Activated CD8-positive, alpha-beta memory T cell treated with anti-CD3 and anti-CD28 coated beads for 1 hour (primary cell): Measurements from ENCODE around the gene ACTG2.

Experiments used
- DNase-seq, 2 donors: peaks; one replicate each; pipeline ENCODE4 v3.0.0-alpha.2; 2020; ENCODE audit warnings: low read depth in 1 of 2; ENCODE audit errors: extremely low read depth in 1 of 2

ACTG2 gene

GRCh38 chr2:73963385-73964120 is 70.7 kb downstream of the ACTG2 start:
- no peak for DNase-seq

- DNase-seq: no peak
Observed at GRCh38 chr2:73964223-73964622, 71.4 kb downstream of the ACTG2 start.

GRCh38 chr2:73965053-73965452 is 72.2 kb downstream of the ACTG2 start:
- no peak for DNase-seq

- DNase-seq: no peak
Observed at GRCh38 chr2:73968357-73968937, 75.6 kb downstream of the ACTG2 start.

DNA sequence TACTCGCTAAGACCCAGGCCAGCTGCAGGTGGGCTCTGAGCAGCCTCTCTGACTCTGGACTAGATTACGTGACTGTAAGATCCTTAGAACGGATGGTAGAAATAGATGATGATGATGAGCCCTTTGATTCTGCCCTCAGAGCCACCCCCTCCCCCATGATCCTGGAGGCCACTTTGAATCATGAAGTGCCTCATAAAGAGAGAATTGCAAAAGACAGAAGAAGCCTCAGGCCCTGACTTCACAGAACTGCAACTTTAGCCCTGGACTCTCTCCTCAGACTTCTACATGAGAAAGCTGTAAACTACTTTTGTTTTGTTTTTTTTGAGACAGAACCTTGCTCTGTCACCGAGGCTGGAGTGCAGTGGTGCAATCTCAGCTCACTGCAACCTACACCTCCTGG is 76.5 kb downstream of the ACTG2 start:
- DNase-seq: no peak
